ENCODE measurements around the gene CCNA2.

The CCNA2 gene

DNA sequence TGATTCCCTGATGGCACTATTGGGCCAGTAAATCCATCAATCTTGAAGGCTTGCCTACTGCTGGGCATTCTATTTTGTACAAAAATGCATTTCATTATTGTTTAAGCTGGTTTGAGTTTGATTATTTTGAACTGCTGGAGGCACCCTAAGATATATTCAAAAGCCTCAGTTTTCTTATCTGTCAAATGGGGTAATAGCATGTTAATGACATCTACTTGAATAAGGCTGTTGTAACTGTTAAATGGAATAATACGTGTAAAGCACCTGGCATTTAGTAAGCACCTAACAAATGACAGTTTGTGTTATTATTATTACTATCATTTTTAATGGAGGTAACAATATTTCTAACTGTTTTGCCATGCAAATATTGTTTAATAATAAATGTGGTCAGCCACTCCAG is 51.8 kb downstream of the CCNA2 start:
- no peak for DNase-seq

DNA sequence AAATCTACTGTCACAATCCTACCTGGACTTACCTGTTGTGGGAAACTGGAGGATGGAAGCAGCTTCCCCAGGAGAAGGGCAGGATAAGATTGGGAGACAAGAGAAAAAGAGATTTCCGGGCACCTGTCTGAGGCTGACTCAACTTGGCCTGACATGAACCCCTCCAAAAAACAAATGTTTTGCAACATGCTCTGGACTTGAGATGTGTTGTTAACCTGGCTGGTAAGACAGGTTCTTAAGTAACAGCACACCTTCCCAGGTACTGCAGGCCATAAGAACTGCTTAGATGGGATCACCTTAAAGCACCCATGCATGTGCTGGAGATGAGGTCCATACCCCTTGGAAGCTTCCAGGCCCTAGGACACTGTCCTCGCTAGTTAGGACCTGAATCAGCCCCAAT is 54.3 kb downstream of the CCNA2 start:
- DNase-seq: no peak

DNA sequence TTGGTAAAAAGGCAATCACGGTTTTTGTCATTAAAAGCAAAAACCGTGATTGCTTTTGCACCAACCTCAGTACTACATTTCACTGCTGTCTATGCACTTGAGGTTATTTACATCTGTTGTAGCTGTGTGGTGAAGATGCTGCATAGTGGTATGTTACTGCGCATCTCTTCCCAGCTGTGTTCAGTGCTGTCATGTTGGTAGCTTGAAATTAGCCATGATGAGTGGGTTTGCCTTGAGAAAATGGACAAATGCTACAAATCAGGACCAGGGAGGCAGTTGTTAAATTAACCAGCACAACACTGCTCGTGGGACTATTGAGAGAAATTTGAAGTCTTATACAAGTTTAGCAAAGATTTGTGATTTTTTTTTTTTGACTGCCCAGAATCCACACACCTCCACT is 56.5 kb downstream of the CCNA2 start:
- no peak for DNase-seq
